CD4-positive, alpha-beta T cell treated with Interleukin-4 for 4 hours (primary cell): ENCODE data around the gene FBN1.

Source experiments
- DNase-seq: peaks from one replicate; pipeline ENCODE4 v3.0.0-alpha.2; 2020

The FBN1 gene

GRCh38 chr15:48501208-48501607 lies 144.3 kb downstream of the FBN1 start:
- DNase-seq, result no peak

DNA sequence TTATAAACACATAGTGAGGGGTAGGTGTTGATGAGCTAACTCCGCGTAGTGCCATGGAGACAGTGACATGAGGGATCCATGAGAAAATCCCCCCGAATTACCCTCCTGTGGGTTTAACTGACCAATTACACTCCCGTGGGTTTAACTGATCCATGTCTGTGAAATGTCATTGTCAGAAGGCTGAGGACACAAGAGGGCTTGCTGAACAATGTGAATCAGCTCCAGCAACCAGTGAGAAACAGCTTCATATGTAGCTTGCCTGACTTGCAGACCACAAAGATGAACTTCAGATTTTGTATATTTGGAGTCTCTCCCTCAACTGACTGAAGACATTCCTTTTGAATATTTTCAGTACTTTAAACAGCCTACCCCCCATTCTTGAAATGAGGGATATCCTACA lies 144.9 kb downstream of the FBN1 start:
- DNase-seq, result no peak

GRCh38 chr15:48499978-48500377 lies 145.5 kb downstream of the FBN1 start:
- no peak for DNase-seq

- DNase-seq, result no peak
Measured at GRCh38 chr15:48498828-48499227, 146.7 kb downstream of the FBN1 start.

DNA sequence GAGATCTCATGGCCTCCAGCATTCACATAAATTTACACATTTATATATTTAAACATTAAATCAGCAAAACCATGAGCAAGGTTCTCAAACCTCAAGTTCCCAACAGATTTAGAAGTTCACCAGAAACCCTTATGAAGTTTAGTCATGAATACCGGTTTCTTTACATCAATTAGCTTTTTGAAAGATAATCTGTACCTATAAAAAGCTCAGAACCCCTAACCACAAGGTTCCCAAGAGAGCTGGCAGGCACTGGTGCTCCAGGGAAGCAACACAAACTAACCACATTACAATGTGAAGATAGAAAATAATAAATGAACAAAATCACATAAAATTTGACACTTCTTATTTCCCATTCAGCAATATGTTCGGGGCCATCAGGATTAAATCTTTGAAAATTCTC lies 150.9 kb downstream of the FBN1 start:
- DNase-seq, result no peak

- no peak for DNase-seq
Measured at GRCh38 chr15:48493763-48494225, 151.7 kb downstream of the FBN1 start.

DNA sequence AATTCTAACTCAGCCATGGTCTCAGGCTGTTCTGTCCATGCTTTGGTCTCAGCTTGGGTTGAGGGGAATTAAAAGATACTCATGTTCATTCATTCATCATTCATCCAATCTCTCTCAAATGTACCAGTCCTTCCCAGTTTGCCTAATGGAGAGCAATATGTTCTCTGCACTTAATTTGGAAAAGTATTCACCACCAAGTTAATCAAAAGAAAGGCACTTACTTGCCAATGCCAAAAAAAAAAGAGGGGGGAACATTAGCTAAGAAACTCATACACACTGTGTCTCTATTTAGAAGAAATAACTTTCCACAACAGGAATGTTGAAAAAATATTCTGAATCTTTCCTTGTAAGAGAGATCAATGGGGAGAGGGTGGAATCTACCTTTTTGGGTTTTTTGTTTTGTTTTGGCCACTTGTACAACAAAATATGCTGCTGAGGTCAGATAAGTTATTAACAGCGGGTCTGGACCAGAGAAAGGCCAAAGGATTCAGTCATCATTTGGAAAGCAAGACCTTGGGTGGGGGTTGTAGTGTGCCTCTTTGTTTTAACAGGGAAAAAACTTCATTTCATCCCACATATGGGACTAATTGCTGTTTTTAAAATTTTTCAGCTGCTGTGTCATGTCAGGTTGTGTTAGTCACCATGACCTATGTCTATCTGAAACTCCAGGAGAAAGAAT lies 152.3 kb downstream of the FBN1 start:
- DNase-seq, result no peak

DNA sequence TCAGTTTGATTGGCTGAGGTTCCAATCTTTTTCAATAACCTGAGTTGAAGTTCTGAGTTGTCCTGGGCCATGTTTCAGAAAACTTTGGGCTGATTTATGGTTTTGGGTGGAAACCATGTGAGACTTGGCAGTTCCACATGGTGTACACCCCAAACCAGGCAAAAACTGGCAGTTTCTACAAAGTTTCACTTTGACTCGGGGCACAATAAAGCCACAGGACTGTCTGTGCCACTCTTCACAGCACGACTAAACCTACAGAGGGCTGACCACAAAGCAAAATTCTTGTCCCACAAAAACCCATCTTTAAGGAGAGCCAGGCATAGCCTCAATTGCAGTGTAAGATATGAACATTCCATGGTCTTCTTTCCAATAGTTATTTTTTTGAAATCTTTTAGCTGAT lies 159.3 kb downstream of the FBN1 start:
- DNase-seq, result no peak

DNA sequence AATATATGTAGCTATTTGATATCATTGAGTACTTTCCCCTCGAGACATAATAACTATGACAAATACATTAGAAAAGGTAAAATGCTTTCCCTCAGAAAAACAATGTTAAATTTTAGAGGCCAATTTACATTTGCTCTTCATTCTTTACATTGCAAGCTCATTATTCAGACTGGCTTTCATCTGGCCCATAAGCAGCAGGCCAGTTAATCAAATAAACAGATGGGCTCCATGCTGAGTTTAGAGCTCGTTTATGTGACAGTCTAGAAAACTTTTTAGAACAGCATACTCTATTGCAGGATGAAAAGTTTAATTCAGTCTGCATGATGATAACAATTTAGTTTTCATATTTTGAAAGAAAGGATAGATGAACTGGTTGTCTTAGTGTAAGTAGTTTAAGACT lies 163.7 kb downstream of the FBN1 start:
- DNase-seq, result no peak

- DNase-seq, result no peak
Measured at GRCh38 chr15:48479751-48480150, 165.8 kb downstream of the FBN1 start.

GRCh38 chr15:48478581-48478980 lies 166.9 kb downstream of the FBN1 start:
- no peak for DNase-seq

- DNase-seq, result no peak
Measured at GRCh38 chr15:48477795-48478360, 167.6 kb downstream of the FBN1 start.

- no peak for DNase-seq
Measured at GRCh38 chr15:48475600-48476395, 169.7 kb downstream of the FBN1 start.

DNA sequence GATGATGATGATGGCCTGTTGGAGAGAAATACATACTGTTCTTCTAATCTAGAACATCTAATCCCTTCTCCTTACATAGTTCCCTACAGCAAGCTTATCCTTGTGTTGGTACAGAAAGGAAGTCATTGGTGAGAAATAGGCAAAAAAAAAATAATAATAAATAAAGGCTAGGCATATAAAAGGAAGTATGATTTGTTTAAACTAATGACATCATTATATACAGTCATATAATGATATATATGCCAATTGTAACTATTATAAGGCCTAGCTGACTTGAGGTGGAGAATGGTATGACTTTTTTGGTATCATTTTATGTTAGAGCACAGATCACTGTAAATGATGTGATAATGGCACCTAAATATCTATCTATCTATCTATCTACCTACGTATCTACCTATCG lies 171.8 kb downstream of the FBN1 start:
- DNase-seq, result no peak

GRCh38 chr15:48472756-48473155 lies 172.8 kb downstream of the FBN1 start:
- DNase-seq, result no peak

DNA sequence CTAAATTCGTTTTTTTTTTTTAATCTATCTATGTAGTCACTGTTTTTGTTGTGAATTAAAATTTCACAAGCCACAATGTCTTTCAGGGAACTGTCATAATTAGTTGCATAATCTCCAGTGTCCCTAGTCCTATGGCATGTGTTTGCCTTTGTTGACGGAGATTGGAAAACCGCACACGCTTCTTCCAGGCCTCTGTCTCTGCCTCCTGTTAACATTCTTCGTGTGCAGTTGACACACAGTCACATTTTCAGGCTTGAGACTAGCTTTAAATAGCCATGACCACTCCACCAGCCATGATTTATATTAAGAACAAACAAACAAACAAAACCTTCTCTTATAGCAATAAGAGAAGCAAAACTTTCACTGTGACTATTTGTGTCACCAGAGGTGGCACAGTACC lies 174.4 kb downstream of the FBN1 start:
- DNase-seq, result no peak

- no peak for DNase-seq
Measured at GRCh38 chr15:48470096-48470495, 175.4 kb downstream of the FBN1 start.

DNA sequence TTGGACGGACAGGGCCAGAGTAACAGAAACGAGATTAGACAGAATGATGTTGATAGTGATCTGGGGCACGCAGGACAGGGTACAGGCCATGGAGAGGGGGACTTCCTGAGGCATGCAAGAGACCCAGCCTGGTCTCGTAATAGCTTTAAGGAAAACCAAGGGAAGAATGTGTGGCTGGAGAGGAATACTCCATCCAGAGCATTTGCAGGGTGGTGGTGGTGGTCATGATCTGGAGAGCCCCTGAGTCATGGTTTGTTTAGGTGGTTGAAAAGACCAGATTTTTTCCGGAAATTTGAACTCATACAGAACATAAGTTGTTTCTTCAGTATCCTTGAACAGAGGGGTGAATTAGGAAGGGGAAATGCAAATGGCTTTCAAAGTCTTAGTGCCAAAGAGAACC lies 175.8 kb downstream of the FBN1 start:
- no peak for DNase-seq

DNA sequence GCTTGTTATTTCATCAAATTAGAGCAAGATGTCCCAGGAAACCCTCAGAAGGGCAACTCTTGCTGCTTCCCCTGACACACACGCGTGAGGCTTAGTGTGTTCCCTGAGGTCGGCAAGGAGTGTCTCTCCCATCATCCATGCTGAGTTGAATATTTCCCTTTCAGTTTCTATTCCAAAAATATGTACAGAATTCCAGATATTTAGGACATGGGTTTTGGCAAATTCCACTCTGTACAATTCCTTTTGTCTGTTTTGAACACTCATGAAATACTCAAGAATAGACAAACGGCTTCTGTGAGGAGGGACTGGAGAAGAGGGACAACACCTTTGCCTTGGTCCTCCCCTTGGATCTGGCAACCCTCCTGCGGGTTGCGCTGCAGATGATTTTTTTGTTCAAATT lies 176.2 kb downstream of the FBN1 start:
- DNase-seq, result no peak

DNA sequence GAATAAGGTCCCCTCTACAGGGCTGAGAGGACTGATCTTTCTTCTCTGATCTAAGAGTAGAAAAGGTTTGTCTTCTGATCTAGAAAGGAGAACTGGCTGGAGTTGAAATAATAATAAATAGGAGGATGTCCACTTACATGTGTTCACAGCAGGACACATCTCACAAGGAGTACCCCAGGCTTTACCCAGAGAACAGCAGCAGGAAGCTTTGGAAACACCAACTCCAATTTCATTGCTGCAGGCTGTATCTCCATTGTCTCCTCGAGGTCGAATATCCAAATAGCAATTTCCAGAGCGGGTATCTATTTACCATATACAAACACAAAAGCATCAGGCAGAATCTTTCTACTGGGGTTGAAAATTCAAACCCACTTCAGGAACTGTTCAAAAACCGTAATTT lies 177.7 kb downstream of the FBN1 start:
- DNase-seq, result no peak

GRCh38 chr15:48466820-48467219 lies 178.7 kb downstream of the FBN1 start:
- DNase-seq, result no peak

GRCh38 chr15:48466079-48466478 lies 179.4 kb downstream of the FBN1 start:
- DNase-seq, result no peak

DNA sequence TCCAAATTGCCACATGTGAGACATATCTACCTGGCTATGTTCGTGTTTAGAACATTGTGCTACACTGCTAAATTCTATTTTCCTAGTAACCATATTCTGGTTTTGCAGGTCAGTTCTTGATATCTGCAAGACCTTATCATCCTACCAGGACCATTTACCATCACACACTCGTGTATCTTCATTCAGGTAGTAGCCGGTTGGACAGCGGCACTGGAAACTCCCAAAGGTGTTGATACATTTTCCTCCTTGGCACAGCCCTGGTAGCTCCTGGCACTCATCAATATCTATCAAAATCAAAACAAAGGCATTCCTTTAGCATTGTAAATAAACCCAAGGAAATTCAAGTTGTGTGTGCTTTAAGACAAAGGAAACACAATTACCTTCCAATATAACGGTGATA lies 180.1 kb downstream of the FBN1 start:
- no peak for DNase-seq

DNA sequence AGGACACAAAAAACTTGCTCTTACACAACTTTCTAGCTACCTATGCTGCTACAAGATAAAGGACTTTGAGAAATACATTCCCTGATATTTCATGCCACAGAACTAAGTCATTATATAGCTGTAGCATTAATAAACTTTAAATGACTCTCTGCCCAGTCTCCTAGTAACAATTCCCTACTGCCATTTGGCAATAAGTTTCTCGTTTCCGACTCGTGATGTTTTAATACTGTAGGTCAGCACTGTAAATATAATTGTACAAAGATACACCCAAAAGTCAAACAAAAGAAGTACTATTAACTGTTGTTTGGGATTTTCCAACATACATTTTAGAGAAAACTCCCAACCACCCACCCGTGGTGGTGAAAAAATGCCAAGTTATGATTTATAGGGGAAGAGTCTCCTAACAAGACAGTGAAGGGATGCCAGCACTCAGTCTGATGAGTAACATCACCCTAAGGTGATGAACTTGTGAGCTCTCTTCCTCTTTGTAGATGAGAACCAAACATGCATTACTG lies 182.1 kb downstream of the FBN1 start:
- no peak for DNase-seq
